Activated T-helper 2 cell treated with anti-CD3 and anti-CD28 coated beads, Interferon-gamma antibody, Interleukin-2, Interleukin-4, amounts not matched to agents 10 μg/mL and 5 μg/mL and 100 μg/mL, durations not matched to agents 14 hours and 24 hours and 36 hours (primary cell): Measurements from ENCODE around the gene ALX4. TPM values are rescaled to one million over a fixed set of nuclear protein-coding genes. Genes with fewer than 3 reads are reported as not detected.

Experiments
- DNase-seq: peaks from one replicate; pipeline ENCODE4 v3.0.0; 2021; ENCODE audit warnings: low spot score
- H3K27ac Mint-ChIP-seq: one replicate; pipeline ENCODE4 v1.8.0; 2021; ENCODE audit warnings: mixed read lengths
- H3K27me3 Mint-ChIP-seq: one replicate; pipeline ENCODE4 v1.8.0; 2021; ENCODE audit warnings: low read depth, mixed read lengths
- H3K36me3 Mint-ChIP-seq: one replicate; pipeline ENCODE4 v1.8.0; 2021; ENCODE audit warnings: low read depth, mixed read lengths
- H3K4me1 Mint-ChIP-seq: one replicate; pipeline ENCODE4 v1.8.0; 2021; ENCODE audit warnings: low read depth, mixed read lengths
- H3K4me3 Mint-ChIP-seq: one replicate; pipeline ENCODE4 v1.8.0; 2021; ENCODE audit warnings: low read depth, mild to moderate bottlenecking, moderate library complexity, mixed read lengths
- H3K9me3 Mint-ChIP-seq: one replicate; pipeline ENCODE4 v1.8.0; 2021; ENCODE audit warnings: mixed read lengths
- intact Hi-C: fragments of 100-400 bp; cut with micrococcal nuclease; formaldehyde crosslinking; loops from one replicate; pipeline ENCODE4 v1.15.1; 2023
- total RNA-seq: library from RNA; stranded (reverse); gene quantifications from 2 replicates; pipeline ENCODE4 v1.2.3, GENCODE V29; 2022

Gene ALX4
- total RNA-seq, 1 donor from 2014 or later: not detected

GRCh38 chr11:44319552-44320288 is 9.8 kb upstream of the ALX4 start:
- Mint-ChIP-seq H3K27me3 (peaks cover 90% of the 10 kb centered on the region), H3K4me3 (no peak overlapping the region), H3K4me1 (peaks cover 4% of the 10 kb centered on the region), H3K36me3 (no peaks in the 10 kb centered on the region), H3K27ac (no peak overlapping the region), H3K9me3 (no peaks in the 10 kb centered on the region)
- DNase-seq: no peak
- intact Hi-C loops: loop anchor here (2.0 to 5.0 kb wide), 2 partner anchors 15 to 377 kb away; partner anchors contain the start of gene C11orf96

GRCh38 chr11:44319170-44319551 is 9.2 kb upstream of the ALX4 start:
- Mint-ChIP-seq H3K27me3 (peaks cover 92% of the 10 kb centered on the region), H3K4me3 (no peak overlapping the region), H3K9me3 (no peaks in the 10 kb centered on the region), H3K27ac (no peak overlapping the region), H3K36me3 (no peaks in the 10 kb centered on the region), H3K4me1 (peaks cover 4% of the 10 kb centered on the region)
- intact Hi-C loops: loop anchor here (5.0 kb wide), 1 partner anchor 377 kb away; the partner anchor contains the start of gene C11orf96
- no peak for DNase-seq

- no peak overlapping the region for H3K27ac Mint-ChIP-seq
- no peak for DNase-seq
- no peaks in the 10 kb centered on the region for H3K36me3 Mint-ChIP-seq
- H3K4me1 Mint-ChIP-seq: peaks cover 4% of the 10 kb centered on the region
- no peaks in the 10 kb centered on the region for H3K9me3 Mint-ChIP-seq
- peaks cover 93% of the 10 kb centered on the region for H3K27me3 Mint-ChIP-seq
- intact Hi-C loops: loop anchor here (5.0 kb wide), 1 partner anchor 376 kb away; the partner anchor contains the start of gene C11orf96
- H3K4me3 Mint-ChIP-seq: no peak overlapping the region
Measured at GRCh38 chr11:44318369-44318768, 8.4 kb upstream of the ALX4 start.

GRCh38 chr11:44316659-44317240 is 6.8 kb upstream of the ALX4 start:
- DNase-seq: no peak
- H3K4me1 Mint-ChIP-seq: peaks cover 4% of the 10 kb centered on the region
- no peaks in the 10 kb centered on the region for H3K9me3 Mint-ChIP-seq
- intact Hi-C loops: loop anchor here (5.0 kb wide), 1 partner anchor 374 kb away; the partner anchor contains the start of gene C11orf96
- peaks cover 94% of the 10 kb centered on the region for H3K27me3 Mint-ChIP-seq
- no peaks in the 10 kb centered on the region for H3K36me3 Mint-ChIP-seq
- no peak overlapping the region for H3K4me3 Mint-ChIP-seq
- no peak overlapping the region for H3K27ac Mint-ChIP-seq

GRCh38 chr11:44315947-44316658 is 6.2 kb upstream of the ALX4 start:
- Mint-ChIP-seq H3K27me3 (peaks cover 94% of the 10 kb centered on the region), H3K27ac (no peak overlapping the region), H3K36me3 (no peaks in the 10 kb centered on the region), H3K4me1 (peaks cover 4% of the 10 kb centered on the region), H3K9me3 (no peaks in the 10 kb centered on the region), H3K4me3 (no peak overlapping the region)
- no peak for DNase-seq
- intact Hi-C loops: loop anchor here (5.0 kb wide), 1 partner anchor 374 kb away; the partner anchor contains the start of gene C11orf96

GRCh38 chr11:44314733-44315132 is 4.8 kb upstream of the ALX4 start:
- H3K4me1 Mint-ChIP-seq: peaks cover 7% of the 10 kb centered on the region
- peaks cover 91% of the 10 kb centered on the region for H3K27me3 Mint-ChIP-seq
- H3K9me3 Mint-ChIP-seq: no peaks in the 10 kb centered on the region
- no peak for DNase-seq
- intact Hi-C loops: loop anchor here (5.0 kb wide), 3 partner anchors 202 to 737 kb away; partner anchors contain the start of gene C11orf96
- H3K4me3 Mint-ChIP-seq: no peak overlapping the region
- H3K36me3 Mint-ChIP-seq: no peaks in the 10 kb centered on the region
- no peak overlapping the region for H3K27ac Mint-ChIP-seq

- intact Hi-C loops: loop anchor here (5.0 kb wide), 2 partner anchors 202 to 737 kb away; no protein-coding TSS in a partner anchor
- Mint-ChIP-seq H3K4me3 (no peak overlapping the region), H3K4me1 (peaks cover 10% of the 10 kb centered on the region), H3K36me3 (no peaks in the 10 kb centered on the region), H3K9me3 (no peaks in the 10 kb centered on the region), H3K27ac (no peak overlapping the region), H3K27me3 (peaks cover 88% of the 10 kb centered on the region)
- DNase-seq: no peak
Measured at GRCh38 chr11:44313761-44314489, 4.0 kb upstream of the ALX4 start.

GRCh38 chr11:44312876-44313275 is 2.9 kb upstream of the ALX4 start:
- Mint-ChIP-seq H3K36me3 (no peaks in the 10 kb centered on the region), H3K27ac (no peak overlapping the region), H3K9me3 (no peaks in the 10 kb centered on the region), H3K27me3 (peaks cover 86% of the 10 kb centered on the region), H3K4me1 (peaks cover 10% of the 10 kb centered on the region), H3K4me3 (no peak overlapping the region)
- DNase-seq: no peak
- intact Hi-C loops: loop anchor here (5.0 kb wide), 2 partner anchors 201 to 736 kb away; no protein-coding TSS in a partner anchor

GRCh38 chr11:44311339-44312261 is 1.7 kb upstream of the ALX4 start:
- no peak overlapping the region for H3K4me3 Mint-ChIP-seq

GRCh38 chr11:44310463-44311272 is 729 bp upstream of the ALX4 start:
- Mint-ChIP-seq H3K9me3 (no peaks in the 10 kb centered on the region), H3K36me3 (no peaks in the 10 kb centered on the region), H3K27ac (peak overlapping the region; percentile 63), H3K4me1 (peaks cover 17% of the 10 kb centered on the region), H3K4me3 (peak overlapping the region; percentile 56), H3K27me3 (peaks cover 88% of the 10 kb centered on the region)
- intact Hi-C loops: loop anchor here (5.0 kb wide), 2 partner anchors 198 to 733 kb away; no protein-coding TSS in a partner anchor
- no peak for DNase-seq

More at GRCh38 chr11:44311339-44312261, 1.7 kb upstream of the ALX4 start:
- Mint-ChIP-seq H3K27ac (no peak overlapping the region), H3K36me3 (no peaks in the 10 kb centered on the region), H3K9me3 (no peaks in the 10 kb centered on the region), H3K27me3 (peaks cover 85% of the 10 kb centered on the region), H3K4me1 (peaks cover 11% of the 10 kb centered on the region)
- DNase-seq: no peak
- intact Hi-C loops: loop anchor here (5.0 kb wide), 2 partner anchors 199 to 734 kb away; no protein-coding TSS in a partner anchor

GRCh38 chr11:44310206-44310462 is 195 bp upstream of the ALX4 start:
- H3K27me3 Mint-ChIP-seq: peaks cover 88% of the 10 kb centered on the region
- no peaks in the 10 kb centered on the region for H3K36me3 Mint-ChIP-seq
- H3K9me3 Mint-ChIP-seq: no peaks in the 10 kb centered on the region
- DNase-seq: no peak
- intact Hi-C loops: loop anchor here (5.0 kb wide), 2 partner anchors 198 to 733 kb away; no protein-coding TSS in a partner anchor
- no peak overlapping the region for H3K4me3 Mint-ChIP-seq
- peaks cover 19% of the 10 kb centered on the region for H3K4me1 Mint-ChIP-seq
- H3K27ac Mint-ChIP-seq: no peak overlapping the region
